Measurements from ENCODE around the gene PHPT1. TPM values are rescaled to one million over a fixed set of nuclear protein-coding genes. Genes with fewer than 3 reads are reported as not detected.
A peak's percentile ranks its signal among the peaks of the same experiment; 100 is the strongest.

PHPT1 gene
- total and polyA plus RNA-seq, 3 donors from 2014 or later, result 134 to 146 (median 146) TPM

GRCh38 chr9:136845465-136846260 lies 3.5 kb upstream of the PHPT1 start:
- TF ChIP-seq CTCF (IDR thresholded peaks at IDR 0.05) (no peak), POLR2A (IDR thresholded peaks at IDR 0.05) (no peak)
- no peaks in the 10 kb centered on the region for H3K9me3 ChIP-seq
- H3K27ac ChIP-seq, result no peak overlapping the region
- H3K27me3 ChIP-seq, result no peaks in the 10 kb centered on the region
- peak overlapping the region in 1 of 2 donors; percentile 20 for H3K4me3 ChIP-seq
- WGBS, 2 donors, result 32 to 53% methylated on average over 20 to 82 of the region's 102 CpGs
- no peaks in the 10 kb centered on the region for H3K36me3 ChIP-seq (ENCODE audit: low read depth, missing control alignments)
- intact Hi-C loops (cut with DNase I; ENCODE audit: low total_unique reads), result no loop called here
- H3K4me1 ChIP-seq, result peaks cover 40% of the 10 kb centered on the region
- DNase-seq, result no peak

- intact Hi-C loops (cut with DNase I; ENCODE audit: low total_unique reads), result no loop called here
Measured at GRCh38 chr9:136846376-136847087, 2.7 kb upstream of the PHPT1 start.

GRCh38 chr9:136847088-136847825 lies 2.0 kb upstream of the PHPT1 start:
- peak; percentile 56 for DNase-seq
- peak overlapping the region; percentile 89 to 97 for H3K27ac ChIP-seq
- 11 to 20% methylated on average over 26 to 53 of the region's 75 CpGs for WGBS, 2 donors
- intact Hi-C loops (cut with DNase I; ENCODE audit: low total_unique reads), result no loop called here
- peaks cover 40% of the 10 kb centered on the region for H3K4me1 ChIP-seq
- no peaks in the 10 kb centered on the region for H3K27me3 ChIP-seq
- H3K4me3 ChIP-seq, result peak overlapping the region; percentile 65 to 72
- TF ChIP-seq CTCF (IDR thresholded peaks at IDR 0.05) (no peak), POLR2A (IDR thresholded peaks at IDR 0.05) (no peak)
- H3K9me3 ChIP-seq, result no peaks in the 10 kb centered on the region
- H3K36me3 ChIP-seq (ENCODE audit: low read depth, missing control alignments), result no peaks in the 10 kb centered on the region

More at GRCh38 chr9:136846376-136847087, 2.7 kb upstream of the PHPT1 start:
- no peaks in the 10 kb centered on the region for H3K36me3 ChIP-seq (ENCODE audit: low read depth, missing control alignments)
- TF ChIP-seq POLR2A (IDR thresholded peaks at IDR 0.05), result no peak
- no peak for TF ChIP-seq CTCF (IDR thresholded peaks at IDR 0.05)
- WGBS, 2 donors, result 17 to 50% methylated on average over 7 to 82 of the region's 98 CpGs
- peak overlapping the region in 1 of 2 donors; percentile 65 for H3K4me3 ChIP-seq
- H3K4me1 ChIP-seq, result peaks cover 39% of the 10 kb centered on the region
- no peak overlapping the region for H3K27ac ChIP-seq
- no peaks in the 10 kb centered on the region for H3K27me3 ChIP-seq
- H3K9me3 ChIP-seq, result no peaks in the 10 kb centered on the region
- DNase-seq, result no peak

DNA sequence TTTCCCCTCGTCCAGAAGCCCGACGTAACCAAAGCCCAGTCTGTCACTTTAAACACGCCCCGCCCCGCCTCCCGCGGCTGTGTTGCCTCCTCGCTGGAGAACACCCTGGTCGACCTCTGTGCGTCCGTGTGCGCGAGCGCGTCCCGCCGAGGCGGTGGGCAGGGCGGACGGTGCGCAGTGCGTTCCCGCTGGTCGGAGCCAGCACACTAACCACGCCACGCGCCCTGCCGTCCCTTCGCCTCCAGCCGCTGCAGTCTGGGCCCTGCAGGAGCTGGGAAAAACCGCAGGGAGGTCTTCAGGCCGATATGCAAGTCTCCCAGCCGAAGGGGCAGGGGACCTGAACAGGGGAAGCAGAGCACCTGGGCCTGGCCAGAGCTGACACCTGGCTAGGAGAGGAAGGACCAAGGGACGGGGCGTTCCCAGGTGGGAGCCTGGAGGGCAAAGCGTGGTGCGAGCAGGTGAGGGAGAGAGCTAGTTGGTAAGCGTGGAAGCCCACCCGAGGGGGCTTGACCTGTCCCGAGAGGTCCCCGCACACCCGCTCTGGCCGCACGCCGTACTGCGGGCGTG lies 1.3 kb upstream of the PHPT1 start:
- H3K36me3 ChIP-seq (ENCODE audit: low read depth, missing control alignments), result no peaks in the 10 kb centered on the region
- DNase-seq, result peak; percentile 94
- H3K4me3 ChIP-seq, result peak overlapping the region; percentile 65 to 72
- H3K9me3 ChIP-seq, result no peaks in the 10 kb centered on the region
- WGBS, 2 donors, result 1 to 3% methylated on average over 13 to 48 of the region's 48 CpGs
- H3K27ac ChIP-seq, result peak overlapping the region; percentile 89 to 97
- intact Hi-C loops (cut with DNase I; ENCODE audit: low total_unique reads), result no loop called here
- no peaks in the 10 kb centered on the region for H3K27me3 ChIP-seq
- TF ChIP-seq CTCF (IDR thresholded peaks at IDR 0.05), result no peak
- H3K4me1 ChIP-seq, result peaks cover 45% of the 10 kb centered on the region
